B cell (primary cell): ENCODE measurements around the gene EID1.

Experiments
- EZH2 ChIP-seq: IDR thresholded peaks from 2 replicates; pipeline ENCODE4 v1.6.1; 2012; ENCODE audit warnings: borderline replicate concordance, low read depth, mild to moderate bottlenecking, moderate library complexity, low read length; ENCODE audit not compliant: insufficient read depth, poor library complexity, severe bottlenecking
- TF ChIP-seq, protein P1 (sequence below): fragments of 200-600 bp; IDR thresholded peaks from one replicate; pipeline ENCODE4 v1.8.0; 2022; ENCODE audit warnings: antibody characterized with exemption, mild to moderate bottlenecking

DNA sequence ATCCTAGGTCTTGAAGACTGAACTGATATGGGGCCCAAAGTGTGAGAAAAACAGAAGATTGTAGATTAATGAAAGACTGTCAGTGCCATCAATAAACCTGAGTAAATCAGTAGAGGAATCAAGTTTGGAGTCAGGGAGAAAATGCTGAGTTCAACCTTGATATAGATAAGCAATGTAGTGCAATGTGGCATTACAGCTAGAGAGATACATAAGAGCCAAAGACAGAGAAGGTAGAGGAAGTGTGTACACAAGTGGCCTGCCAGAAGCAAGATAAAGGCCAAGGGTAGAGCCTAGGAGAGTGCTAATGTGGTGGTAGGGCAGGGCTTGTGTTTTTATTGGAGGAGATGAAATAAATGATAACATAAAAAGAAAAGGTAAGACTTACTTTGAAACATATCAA lies 26.0 kb upstream of the EID1 start:
- TF ChIP-seq, protein P1, sequence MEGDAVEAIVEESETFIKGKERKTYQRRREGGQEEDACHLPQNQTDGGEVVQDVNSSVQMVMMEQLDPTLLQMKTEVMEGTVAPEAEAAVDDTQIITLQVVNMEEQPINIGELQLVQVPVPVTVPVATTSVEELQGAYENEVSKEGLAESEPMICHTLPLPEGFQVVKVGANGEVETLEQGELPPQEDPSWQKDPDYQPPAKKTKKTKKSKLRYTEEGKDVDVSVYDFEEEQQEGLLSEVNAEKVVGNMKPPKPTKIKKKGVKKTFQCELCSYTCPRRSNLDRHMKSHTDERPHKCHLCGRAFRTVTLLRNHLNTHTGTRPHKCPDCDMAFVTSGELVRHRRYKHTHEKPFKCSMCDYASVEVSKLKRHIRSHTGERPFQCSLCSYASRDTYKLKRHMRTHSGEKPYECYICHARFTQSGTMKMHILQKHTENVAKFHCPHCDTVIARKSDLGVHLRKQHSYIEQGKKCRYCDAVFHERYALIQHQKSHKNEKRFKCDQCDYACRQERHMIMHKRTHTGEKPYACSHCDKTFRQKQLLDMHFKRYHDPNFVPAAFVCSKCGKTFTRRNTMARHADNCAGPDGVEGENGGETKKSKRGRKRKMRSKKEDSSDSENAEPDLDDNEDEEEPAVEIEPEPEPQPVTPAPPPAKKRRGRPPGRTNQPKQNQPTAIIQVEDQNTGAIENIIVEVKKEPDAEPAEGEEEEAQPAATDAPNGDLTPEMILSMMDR: no peak
- no peak for TF ChIP-seq EZH2
